ENCODE results near the gene SEZ6. TPM values are rescaled to one million over a fixed set of nuclear protein-coding genes. Genes with fewer than 3 reads are reported as not detected.

Gene SEZ6
- total and polyA plus RNA-seq, 2 of the 4 experiments (the other 2 are of a cell fraction), result not detected

DNA sequence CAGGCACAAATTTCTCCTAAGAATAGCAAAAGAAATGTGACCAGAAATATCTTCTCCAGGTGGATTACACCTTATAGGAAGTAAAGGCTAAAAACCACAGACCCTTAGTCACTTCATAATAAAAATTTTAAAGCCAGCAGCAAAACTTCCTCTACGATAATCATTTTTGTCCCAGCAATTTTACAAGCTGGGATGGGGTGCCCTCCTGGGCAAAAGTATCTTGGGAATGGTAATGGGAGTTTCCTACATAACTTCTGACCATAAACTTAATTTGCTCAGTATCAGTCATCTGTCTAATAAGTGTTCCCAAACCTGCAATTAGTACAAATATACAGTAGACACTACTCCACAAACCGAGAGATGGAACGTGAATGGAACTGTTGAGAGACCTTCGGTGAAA is 57.5 kb downstream of the SEZ6 start:
- Histone ChIP-seq H3K4me2 (ENCODE audit: low read depth, low read length) (peak overlapping the region; percentile 84), H3K9me1 (ENCODE audit: insufficient read depth, low read length) (peaks cover 19% of the 10 kb centered on the region), H2BK5ac (ENCODE audit: low read depth, low read length, poor library complexity, severe bottlenecking) (peak overlapping the region; percentile 72), H4K91ac (ENCODE audit: insufficient read depth, low read depth, low read length) (peak overlapping the region; percentile 26; the same call in 1 of the 2 replicates), H3K27ac (ENCODE audit: insufficient read depth, low read length) (no peak overlapping the region; the same call in 1 of the 2 replicates), H3K18ac (ENCODE audit: low read depth, low read length) (no peak overlapping the region), H3K4me3 (ENCODE audit: insufficient read depth, low read depth, low read length) (peak overlapping the region; percentile 92), H3K4ac (ENCODE audit: low read depth, low read length) (peak overlapping the region; percentile 80; the same call in 1 of the 2 replicates), H2AFZ (replicated peaks; ENCODE audit: low read length, poor library complexity) (no peak overlapping the region), H2AK5ac (ENCODE audit: low read depth, low read length) (peak overlapping the region; percentile 34; the same call in 1 of the 2 replicates), H3K9ac (ENCODE audit: low read depth, low read length) (peak overlapping the region; percentile 91), H4K5ac (ENCODE audit: low read depth, low read length) (no peak overlapping the region; the same call in 1 of the 2 replicates), H2BK20ac (ENCODE audit: low read depth, low read length) (no peak overlapping the region), H3K23ac (ENCODE audit: low read depth, low read length) (peak overlapping the region; percentile 82), H3K9me3 (ENCODE audit: control insufficient read depth, insufficient read depth, low read length) (no peaks in the 10 kb centered on the region), H3K79me1 (ENCODE audit: low read depth in 1 of 2, low read length in 2 of 2) (peaks cover 7 to 46% of the 10 kb centered on the region in 2 experiments; a peak in 3 of 4 replicates), H2BK15ac (ENCODE audit: low read depth, low read length) (no peak overlapping the region), H3K14ac (replicated peaks; ENCODE audit: low read depth, low read length) (peak overlapping the region; percentile 81), H2AK9ac (replicated peaks; ENCODE audit: low read depth, low read length, poor library complexity) (no peak overlapping the region), H3K36me3 (ENCODE audit: control insufficient read depth, insufficient read depth, low read length) (peaks cover 1% of the 10 kb centered on the region), H3K27me3 (ENCODE audit: control insufficient read depth, insufficient read depth, low read length) (no peaks in the 10 kb centered on the region), H4K8ac (ENCODE audit: low read depth in 2 of 2, low read length in 2 of 2) (0 out of 4 replicates have a peak overlapping the region, but pooled peaks have one; percentile 14 to 86), H2BK120ac (ENCODE audit: low read depth, low read length) (peak overlapping the region; percentile 13; the same call in 1 of the 2 replicates), H4K20me1 (ENCODE audit: insufficient read depth, low read length) (peaks cover 63% of the 10 kb centered on the region), H3K56ac (ENCODE audit: extremely low read depth, insufficient read depth, low read length) (peak overlapping the region; percentile 81; the same call in 1 of the 2 replicates), H3K4me1 (ENCODE audit: control insufficient read depth, insufficient read depth, low read length) (peaks cover 13% of the 10 kb centered on the region)
- ChIA-PET CTCF (interaction anchor here (0.6 to 0.9 kb wide), 2 partner anchors 10 to 40 kb away, joined by 3 to 9 read pairs; no protein-coding TSS in a partner anchor), POLR2A (ENCODE audit: unreplicated experiment) (interaction anchor here (0.8 kb wide), 1 partner anchor 23 kb away, joined by 3 read pairs; no protein-coding TSS in a partner anchor)
- TF ChIP-seq RAD21 (IDR thresholded peaks at IDR 0.05; ENCODE audit: low read length) (no peak), POLR2A (IDR thresholded peaks at IDR 0.05; ENCODE audit: low read depth, low read length) (no peak), BHLHE40 (IDR thresholded peaks at IDR 0.05; ENCODE audit: low read depth, low read length) (no peak), USF2 (IDR thresholded peaks at IDR 0.05; ENCODE audit: low read depth, low read length) (no peak), MXI1 (IDR thresholded peaks at IDR 0.05; ENCODE audit: borderline replicate concordance, low read depth, low read length) (no peak), CEBPB (IDR thresholded peaks at IDR 0.05; ENCODE audit: low read depth, low read length) (no peak), NFE2L2 (IDR thresholded peaks at IDR 0.05; ENCODE audit: low read depth, low read length) (no peak), FOS (IDR thresholded peaks at IDR 0.05; ENCODE audit: low read depth, low read length) (no peak), CHD1 (IDR thresholded peaks at IDR 0.05; ENCODE audit: low read depth, low read length) (no peak), MAFK (IDR thresholded peaks at IDR 0.05; ENCODE audit: low read depth, low read length) (no peak), RCOR1 (IDR thresholded peaks at IDR 0.05; ENCODE audit: insufficient replicate concordance, low read length) (no peak)
- no TSS peak for BruUV-seq (replicated peaks)
- ATAC-seq (ENCODE audit: low read depth) (no peak), DNase-seq (no peak)
- WGBS, 2 experiments (ENCODE audit: extremely low coverage in 2 of 2, insufficient read length in 1 of 2), result no CpG with 5 or more reads among the region's 4 CpGs
- dilution Hi-C loops (cut with HindIII; ENCODE audit: low sequenced_read_pairs, unreplicated experiment) (no loop called here), in situ Hi-C loops (cut with MboI; ENCODE audit: low sequenced_read_pairs) (no loop called here), intact Hi-C loops (cut with micrococcal nuclease) (loop anchor here (5.0 kb wide), 1 partner anchor 41 kb away; no protein-coding TSS in a partner anchor)
